GM18520 (cell line): ENCODE results near the gene CYBB.
"Not testable (repeated sequence)": the region's sequence is repeated elsewhere in the genome, so short reads cannot be mapped to it uniquely, and the experiment has no call there.

Experiments
- ATAC-seq: cut with Tn5 transposase; IDR thresholded peaks from one replicate; pipeline ENCODE4 v1.9.1; 2021; ENCODE audit not compliant: unreplicated experiment

The CYBB gene

GRCh38 chrX:37779857-37780256, at the start of gene CYBB:
TSS of gene CYBB (plus strand) at chrX:37780059. CDS start at chrX:37780078, 19 bp downstream.
- ATAC-seq = no peak

- ATAC-seq = peak; percentile 45
Measured at GRCh38 chrX:37745354-37745753, 34.5 kb upstream of the CYBB start.

DNA sequence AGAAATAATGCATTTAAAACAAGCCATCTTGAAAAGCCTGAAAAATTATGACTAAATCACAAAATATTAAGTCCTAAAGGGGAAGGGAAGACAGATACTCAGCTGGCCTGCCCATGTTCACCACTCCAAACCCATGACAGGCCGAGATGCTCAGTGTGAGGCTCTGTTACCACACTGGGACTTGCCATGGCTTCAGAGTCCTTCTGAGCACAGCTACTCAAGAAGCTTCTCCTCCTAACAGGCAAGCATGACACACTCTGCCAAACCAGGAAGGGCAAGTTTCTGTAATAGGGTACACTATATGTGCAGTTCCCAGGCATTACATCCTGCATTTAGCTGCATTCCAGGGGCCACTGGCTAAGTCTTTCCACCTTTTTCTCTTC, 34.0 kb upstream of the CYBB start:
- peak; percentile 23 for ATAC-seq

DNA sequence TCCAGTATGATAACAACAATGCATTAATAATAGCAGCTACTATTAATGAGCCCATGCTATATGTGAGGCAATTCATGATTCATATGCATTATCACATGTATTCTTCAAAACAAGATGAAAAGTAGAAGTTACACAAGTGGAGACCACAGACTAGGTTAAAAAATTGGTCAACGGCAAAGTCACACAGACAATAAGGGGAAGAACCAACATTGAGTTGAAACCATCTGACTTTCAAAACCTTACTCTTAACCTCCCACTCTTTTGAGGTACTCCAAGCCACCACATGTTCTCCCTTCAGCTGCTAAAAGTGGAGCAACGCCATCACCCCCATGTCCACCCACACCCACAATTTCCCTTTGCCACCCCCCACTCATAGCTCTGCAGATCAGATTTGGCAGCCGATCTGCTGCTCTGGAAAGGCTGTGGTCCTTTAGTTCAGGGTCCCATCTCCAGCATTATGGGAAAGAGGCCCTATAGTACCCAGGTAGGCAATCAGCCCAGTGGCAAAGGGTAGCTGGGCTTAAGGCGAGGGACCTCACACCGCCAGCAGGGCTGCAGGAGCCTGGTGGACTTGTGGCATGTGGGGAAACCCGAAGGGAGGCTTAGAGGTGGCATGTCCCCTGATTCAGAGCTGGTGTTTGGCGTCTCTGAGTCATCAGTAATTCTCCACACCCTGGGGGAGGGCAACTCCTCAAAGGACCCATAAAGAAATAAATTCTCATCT, 33.5 kb upstream of the CYBB start:
- peak; percentile 62 for ATAC-seq

DNA sequence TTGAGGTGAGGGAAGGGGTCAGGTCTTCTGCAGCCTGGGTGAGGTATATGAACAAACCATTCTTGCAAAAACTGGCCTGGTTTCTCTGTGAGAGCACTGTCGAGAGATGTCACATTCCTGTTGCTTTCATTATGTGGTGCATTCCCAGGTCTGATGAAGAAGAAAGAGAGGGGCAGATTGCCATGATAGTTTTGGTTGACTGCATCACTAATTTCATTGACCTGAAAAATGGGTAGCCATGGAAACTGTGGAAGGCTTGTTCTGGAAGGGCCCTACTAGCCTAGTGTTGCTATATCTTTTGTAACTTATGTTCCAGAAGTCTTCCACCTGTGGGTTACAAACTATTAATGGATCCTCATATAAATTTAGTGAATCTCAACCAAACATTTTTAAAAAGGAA, 32.9 kb upstream of the CYBB start:
- ATAC-seq = no peak

DNA sequence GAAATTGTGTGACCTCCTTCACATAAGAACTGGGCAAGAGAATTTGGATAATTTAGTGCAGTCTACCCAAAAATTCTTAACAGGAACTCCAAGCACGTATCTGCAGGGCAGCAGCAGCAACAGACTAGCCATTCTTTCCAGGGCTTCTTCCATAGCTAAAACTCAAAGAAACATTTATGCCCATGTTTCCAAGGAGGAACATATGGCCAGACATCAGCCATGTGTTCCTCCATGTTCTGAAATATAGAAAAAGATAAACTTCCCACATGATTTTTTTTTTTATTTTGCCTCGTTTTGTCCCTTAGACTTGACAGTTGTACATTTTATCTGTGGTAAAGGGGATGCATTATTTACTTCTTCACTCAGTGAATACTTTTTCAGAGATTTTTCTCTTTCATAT, 27.6 kb upstream of the CYBB start:
- no peak for ATAC-seq

DNA sequence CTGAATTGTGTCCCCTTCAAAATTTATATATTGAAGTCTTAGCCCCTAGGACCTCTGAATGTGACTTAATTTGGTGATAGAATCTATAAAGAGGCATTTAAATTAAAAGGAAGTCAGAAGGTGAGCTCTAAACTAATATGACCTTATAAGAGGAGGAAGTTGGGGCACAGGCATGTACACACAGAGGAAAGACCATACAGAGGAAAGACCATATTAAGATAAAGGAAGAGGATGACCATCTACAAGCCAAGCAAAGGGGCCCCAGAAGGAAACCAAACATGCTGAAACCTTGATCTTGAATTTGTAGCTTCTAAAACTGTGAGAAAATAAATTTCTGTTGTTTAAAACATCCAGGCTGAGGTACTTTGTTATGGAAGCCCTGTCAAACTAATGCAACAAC, 26.9 kb upstream of the CYBB start:
- ATAC-seq = no peak

- peak; percentile 47 for ATAC-seq
Measured at GRCh38 chrX:37753384-37753783, 26.5 kb upstream of the CYBB start.

DNA sequence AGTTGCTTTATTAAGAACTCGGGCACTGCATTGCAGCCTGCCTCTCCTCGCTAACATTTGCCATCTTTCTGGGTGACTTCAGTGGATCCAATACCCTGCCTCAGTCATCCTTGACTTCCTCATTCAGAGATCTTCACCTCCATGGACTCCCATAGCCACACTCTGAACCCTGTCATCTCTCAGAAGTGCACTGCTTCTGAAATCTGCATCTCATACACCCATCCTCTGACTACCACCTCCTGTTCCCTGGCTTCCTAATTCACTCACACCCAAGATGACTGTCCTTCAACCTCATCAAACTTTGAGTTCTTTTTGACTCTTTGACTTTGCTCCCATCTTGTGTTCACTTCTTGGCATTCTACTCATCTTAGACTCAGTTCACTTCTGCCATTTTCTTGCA, 25.3 kb upstream of the CYBB start:
- peak; percentile 7 for ATAC-seq

- peak; percentile 82 for ATAC-seq
Measured at GRCh38 chrX:37755025-37755424, 24.8 kb upstream of the CYBB start.

DNA sequence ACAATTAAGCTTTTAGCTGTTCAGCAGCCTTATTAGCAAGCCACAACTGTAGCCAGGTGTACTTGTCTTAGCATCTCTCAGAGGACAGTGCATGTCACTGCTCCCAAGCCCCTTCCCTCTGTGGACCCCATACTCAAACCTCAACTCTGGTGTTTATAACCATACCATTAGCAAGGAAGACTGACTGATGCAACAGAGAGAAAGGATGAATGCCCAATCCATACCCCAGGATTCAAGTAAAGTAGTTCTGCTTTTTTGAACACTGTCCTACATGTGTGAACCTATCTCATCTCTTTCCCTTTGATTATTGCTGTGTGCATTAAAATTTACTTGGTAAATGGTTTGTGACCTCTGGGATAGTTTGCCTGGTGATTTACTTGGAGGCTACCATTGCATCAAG, 22.8 kb upstream of the CYBB start:
- no peak for ATAC-seq

- no peak for ATAC-seq
Measured at GRCh38 chrX:37759351-37759750, 20.5 kb upstream of the CYBB start.

- ATAC-seq = no peak
Measured at GRCh38 chrX:37759878-37760418, 19.9 kb upstream of the CYBB start.

DNA sequence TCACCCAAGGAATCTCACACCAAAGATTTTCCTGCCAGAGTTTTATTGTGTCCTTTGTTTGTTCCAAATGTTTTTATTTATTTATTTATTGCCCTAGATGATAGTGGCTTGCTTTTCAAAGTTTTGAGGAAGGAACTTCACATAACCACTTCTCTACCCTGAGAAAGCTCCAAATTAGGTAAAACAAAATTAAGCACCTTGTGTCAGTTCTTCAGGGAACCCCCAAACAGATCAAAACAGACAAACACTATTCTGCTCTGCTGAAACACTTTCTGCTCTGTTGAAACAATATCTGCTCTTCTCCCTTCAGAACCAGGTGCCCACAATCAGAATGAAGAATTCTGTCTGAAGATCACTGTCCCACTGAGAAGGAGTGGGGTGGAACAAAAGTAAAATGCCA, 16.5 kb upstream of the CYBB start:
- ATAC-seq = no peak

GRCh38 chrX:37765507-37765906, 14.4 kb upstream of the CYBB start:
- no peak for ATAC-seq

GRCh38 chrX:37767430-37767829, 12.4 kb upstream of the CYBB start:
- ATAC-seq = no peak

GRCh38 chrX:37768866-37769265, 11.0 kb upstream of the CYBB start:
- ATAC-seq = not testable (repeated sequence)

DNA sequence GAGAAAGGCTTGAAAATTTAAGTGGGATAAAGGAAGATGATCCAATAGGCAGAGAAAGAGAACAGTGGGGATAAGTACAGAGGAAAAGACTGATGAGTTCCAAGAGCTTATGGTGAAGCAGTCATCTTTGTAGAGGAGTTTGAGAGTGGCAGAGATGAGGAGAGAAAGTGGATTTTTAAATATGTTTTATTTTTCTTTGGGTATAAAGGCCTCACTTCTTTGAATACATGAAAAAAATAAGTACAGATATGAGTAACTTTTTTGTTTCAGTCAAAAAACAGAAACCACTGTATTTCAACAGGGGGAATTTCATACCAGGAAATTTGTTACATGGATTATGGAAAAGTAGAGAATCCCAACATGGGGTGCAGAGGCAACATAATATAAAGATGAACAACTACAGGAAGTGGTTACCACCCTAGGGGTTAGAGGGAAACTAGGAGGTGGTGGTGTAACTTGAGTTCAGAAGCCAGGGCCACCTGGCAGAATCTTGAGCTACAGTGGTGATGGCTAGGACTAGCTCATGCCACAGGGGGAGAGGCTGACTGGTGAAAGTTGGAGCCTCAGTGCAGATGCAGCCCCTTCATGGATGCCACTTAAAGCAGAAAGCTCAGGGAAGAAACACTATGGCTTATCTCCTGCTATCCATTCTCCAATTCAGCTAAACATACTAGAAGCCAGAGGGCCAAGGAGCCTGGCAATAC, 3.4 kb upstream of the CYBB start:
- ATAC-seq = peak; percentile 55

DNA sequence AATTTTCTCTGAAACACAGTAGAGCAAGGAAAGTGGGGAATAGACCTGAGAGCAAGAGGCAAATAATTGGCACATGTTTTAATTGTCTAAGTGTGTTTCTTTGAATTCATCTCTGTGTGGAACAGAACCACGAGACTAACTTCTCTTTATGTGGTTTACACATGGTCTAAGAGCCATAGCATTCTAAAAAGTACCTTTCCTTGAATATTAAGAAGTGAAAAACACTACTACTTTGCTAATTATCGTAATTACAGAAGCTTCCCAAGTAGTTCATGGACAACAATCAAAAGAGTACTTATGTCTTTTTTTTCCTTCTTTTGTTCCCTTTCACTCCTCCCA, 2.9 kb upstream of the CYBB start:
- ATAC-seq = peak; percentile 30

DNA sequence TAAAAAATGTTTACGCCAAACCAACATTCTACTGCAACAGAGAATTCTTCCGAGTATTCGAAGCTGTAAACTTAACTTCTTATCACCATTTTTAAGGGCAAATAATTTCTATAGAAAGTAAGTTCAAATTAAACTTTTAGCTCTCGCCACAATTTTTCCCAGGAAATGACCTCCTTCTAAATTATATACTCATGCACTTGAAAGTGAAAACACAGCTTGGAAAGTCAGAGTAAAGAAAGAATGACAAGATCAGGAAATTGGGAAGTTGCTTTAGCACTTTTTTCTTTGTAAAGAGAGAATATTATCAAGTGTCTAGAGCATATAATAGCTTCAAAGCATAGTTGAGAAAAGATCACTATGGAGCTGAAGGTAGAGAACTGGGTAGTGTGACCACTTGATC, 1.2 kb downstream of the CYBB start:
- ATAC-seq = no peak

DNA sequence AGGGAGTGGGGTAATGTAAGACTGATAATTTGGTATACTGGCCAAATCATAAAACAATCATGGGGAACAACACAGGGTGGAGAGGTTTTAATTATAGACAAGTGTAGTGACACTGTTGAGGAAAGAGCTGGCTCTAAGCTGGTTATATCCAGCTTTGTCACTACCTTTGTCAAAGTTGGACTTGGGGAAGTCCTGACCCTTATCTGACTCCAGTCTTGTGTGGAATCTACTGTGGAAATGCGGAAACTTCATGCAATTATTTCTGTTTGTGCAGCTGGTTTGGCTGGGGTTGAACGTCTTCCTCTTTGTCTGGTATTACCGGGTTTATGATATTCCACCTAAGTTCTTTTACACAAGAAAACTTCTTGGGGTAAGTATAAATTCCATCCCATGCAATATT, 2.0 kb downstream of the CYBB start:
- ATAC-seq = no peak

DNA sequence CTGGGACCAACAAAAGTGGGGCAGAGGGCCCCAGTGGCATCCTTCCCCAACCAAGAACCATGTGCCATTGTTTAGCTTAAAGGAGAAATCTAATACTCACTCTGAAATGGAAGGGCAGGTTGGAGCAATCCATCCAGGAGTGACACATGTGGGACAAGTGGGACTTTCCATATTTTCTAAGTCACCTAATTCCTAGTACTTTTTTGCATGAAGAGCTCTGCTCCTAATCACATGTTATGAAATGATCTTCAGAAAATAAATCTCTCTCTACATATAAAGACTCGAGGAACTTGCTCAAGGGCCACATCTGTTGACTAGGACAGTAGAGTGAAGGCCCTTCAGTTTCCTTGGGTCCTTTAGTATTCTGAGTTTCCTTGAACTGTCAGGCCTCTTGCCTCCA, 2.5 kb downstream of the CYBB start:
- no peak for ATAC-seq

DNA sequence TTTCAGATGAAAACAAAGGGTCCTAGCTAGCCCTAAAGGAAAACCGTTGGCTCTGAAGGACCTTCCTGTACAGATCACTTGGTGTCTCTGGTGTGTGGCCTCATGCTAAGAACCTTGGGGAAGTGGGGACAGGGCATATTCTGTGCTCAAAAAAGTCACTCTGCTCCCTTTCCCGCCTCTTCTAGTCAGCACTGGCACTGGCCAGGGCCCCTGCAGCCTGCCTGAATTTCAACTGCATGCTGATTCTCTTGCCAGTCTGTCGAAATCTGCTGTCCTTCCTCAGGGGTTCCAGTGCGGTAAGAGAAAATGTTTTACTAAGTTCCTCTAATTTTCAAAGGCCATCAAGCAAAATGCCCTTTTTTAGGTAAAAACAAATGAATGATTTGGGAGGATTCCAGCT, 3.4 kb downstream of the CYBB start:
- no peak for ATAC-seq
